ENCODE data around the gene TMEM178B.

The TMEM178B gene

DNA sequence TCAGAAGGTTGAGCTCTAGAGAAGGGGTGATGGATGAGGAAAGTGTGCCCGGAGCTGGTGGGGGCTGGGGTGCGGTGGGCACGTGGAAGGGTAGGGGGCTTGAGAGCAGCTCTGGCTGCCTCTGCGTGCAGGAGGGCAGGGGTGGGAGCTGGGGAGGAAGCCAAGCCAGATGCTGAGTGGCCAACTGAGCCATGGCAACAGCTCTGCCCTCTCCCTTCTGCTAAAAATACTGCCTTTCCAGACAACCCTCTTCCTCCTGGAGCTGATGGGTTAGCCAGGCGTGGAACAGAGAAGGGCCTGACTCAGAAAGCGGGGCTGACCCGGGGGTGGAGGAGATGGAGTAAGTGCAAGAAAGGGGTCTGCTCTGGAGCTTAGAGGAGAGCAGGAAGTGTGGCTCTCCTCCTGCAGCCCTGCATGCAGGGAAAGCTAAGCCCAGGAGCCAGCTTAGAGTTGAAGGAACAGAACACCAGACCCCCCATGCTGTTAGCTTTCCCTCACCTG, 362.8 kb downstream of the TMEM178B start:
- no peak for DNase-seq

- DNase-seq, result no peak
Observed at GRCh38 chr7:141439164-141439563, 365.3 kb downstream of the TMEM178B start.

GRCh38 chr7:141439776-141440175, 365.9 kb downstream of the TMEM178B start:
- DNase-seq, result no peak

DNA sequence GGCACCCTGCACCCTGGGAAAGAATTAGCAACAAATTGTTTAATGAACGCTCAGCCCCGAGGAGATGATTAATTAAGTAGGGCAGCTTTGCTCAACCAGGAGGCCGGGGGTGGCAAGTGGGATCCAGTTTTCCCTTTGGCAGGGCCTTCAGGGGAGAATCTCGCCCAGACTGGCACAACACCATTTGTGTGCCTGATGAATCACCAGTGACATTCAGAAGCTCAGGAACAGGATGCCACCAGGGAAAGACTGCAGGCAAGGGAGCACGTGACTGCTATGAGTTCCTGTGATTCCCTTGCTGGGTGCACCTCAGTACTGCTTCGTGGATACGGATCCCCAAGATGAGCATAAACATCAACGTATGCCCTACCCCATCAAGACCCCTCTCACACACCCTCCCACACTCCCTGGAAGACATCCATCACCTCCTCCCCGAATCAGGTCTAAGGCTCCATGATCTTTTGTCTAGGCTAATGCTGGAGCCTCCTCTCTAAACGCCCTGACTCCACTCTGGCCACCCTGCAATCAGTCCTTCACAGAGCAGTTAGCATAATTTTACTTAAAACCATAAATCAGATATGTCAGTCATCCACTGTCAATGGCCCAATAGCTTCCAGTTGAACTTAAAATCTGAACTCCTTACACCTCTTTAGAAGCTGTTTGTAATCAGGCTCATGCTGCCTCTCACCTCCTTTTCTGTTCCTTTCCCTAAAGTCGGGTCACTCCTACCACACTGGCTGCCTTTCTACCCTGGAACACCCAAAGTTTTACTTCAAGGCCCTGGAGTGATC, 368.2 kb downstream of the TMEM178B start:
- DNase-seq, result no peak

GRCh38 chr7:141442781-141443180, 368.9 kb downstream of the TMEM178B start:
- no peak for DNase-seq

DNA sequence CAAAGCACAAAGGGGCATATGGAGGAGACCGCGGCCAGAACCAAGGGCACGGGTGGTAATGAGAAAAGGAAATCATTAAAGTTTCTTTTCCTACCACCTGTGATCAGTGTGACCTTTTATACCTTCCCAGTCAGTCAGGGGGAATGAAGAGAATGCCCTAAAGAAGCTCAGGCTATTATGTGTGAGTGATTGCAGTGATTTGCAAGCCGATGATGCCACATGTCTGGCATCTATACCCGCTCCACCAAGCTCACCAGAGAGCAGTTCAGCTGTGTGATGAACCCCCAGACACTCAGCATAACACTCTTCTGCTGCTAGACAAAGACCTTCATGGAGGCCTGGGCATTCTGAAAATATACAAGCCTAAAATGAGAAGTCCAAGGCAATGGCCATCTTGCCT, 371.1 kb downstream of the TMEM178B start:
- DNase-seq, result no peak

DNA sequence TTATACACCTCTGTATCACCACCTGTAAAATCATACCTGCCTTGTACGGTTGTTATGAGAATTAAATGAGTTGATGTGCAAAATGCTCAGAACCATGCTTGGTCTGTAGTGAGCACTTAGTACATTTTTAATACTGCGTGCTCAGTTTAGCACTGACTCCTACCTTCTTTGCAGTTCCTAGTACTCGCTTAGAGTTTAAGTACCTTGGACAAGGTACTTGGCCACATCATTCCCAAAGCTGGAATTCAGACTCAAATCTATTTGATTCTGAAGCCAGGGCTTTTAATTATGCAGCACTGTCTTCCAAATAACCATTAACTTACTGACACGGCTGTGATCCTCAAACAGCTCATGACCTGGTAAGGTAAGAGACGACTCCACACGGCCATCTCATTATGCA, 377.4 kb downstream of the TMEM178B start:
- DNase-seq, result no peak

DNA sequence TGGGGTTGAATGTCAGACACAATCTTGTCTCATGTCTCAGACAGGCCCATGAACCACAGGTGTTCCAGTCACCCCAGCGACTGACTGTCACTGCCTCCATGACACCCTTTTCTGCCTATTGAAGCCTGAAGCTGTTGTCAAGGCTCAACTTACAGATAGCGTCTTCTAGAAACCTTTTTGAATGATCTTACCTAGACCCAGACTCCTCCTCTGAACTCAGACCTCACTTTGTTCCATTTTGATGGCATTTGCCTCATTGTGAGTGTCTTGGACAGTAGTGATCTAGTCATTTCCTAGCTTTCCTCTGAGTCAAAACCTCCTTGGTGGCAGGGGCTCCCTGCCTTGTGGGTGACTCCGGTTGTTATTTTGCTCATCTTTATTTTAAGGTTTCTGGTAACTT, 379.0 kb downstream of the TMEM178B start:
- no peak for DNase-seq

- DNase-seq, result no peak
Observed at GRCh38 chr7:141454338-141454737, 380.5 kb downstream of the TMEM178B start.

DNA sequence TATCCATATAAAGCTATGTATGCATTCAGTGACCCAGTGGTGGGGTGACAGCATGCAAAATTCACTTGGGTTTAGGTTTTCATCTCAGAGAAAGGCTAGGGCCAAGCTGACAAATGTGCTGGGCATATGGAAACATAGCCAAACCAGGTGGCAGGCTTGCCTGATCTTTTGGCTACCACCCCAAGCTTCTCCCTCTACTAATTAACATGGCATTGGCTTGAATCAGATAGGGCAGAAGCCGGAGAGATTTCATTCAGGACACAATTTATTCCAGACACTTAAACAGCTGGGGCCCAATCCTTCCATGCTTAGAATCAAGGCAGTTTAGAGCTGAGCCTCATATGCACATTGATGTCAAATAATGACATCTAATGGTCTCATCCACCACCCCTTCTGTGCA, 381.9 kb downstream of the TMEM178B start:
- no peak for DNase-seq

DNA sequence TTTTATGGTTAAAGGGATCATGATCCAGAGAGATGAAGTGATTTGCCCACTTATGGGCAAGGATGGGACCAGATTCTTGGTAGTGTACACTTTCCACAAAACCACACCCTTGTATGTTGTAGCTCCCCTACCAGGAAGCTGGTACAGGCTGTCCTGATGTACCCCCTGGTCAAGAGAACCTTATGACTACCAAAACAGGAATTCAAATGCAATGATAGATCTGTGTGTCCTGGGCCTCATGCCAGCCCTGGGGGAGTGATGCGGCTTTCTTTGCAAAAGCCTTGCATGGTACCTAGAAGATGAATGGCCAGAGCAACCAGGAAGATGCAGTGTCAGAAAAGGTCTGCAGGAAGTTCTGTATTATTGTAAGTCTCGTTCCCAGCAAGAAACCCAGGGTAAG, 382.4 kb downstream of the TMEM178B start:
- no peak for DNase-seq

- DNase-seq, result no peak
Observed at GRCh38 chr7:141456711-141457110, 382.8 kb downstream of the TMEM178B start.

- no peak for DNase-seq
Observed at GRCh38 chr7:141460781-141461715, 387.2 kb downstream of the TMEM178B start.

GRCh38 chr7:141461924-141462323, 388.1 kb downstream of the TMEM178B start:
- DNase-seq, result no peak

- DNase-seq, result no peak
Observed at GRCh38 chr7:141462958-141463357, 389.1 kb downstream of the TMEM178B start.

- DNase-seq, result no peak
Observed at GRCh38 chr7:141463986-141464385, 390.1 kb downstream of the TMEM178B start.

DNA sequence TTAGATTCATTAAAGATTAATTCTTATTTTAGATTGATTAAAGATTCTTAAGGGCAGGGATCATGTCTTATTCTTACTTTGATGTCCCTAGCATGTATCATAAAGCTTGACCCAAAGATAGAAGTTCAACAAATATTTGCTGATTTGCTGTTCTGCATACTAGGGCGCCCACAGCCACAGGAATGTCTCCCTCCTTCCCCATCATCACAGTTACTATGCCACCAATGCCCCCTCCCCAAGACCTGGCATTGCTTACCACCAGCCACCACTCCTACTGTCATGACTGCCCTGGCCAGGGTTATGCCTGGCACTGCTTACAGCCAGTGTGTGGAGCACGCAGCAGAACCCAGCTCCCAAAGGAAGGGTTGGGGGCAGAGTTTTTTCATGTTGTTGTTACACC, 390.7 kb downstream of the TMEM178B start:
- no peak for DNase-seq

- DNase-seq, result no peak
Observed at GRCh38 chr7:141466151-141466904, 392.5 kb downstream of the TMEM178B start.

DNA sequence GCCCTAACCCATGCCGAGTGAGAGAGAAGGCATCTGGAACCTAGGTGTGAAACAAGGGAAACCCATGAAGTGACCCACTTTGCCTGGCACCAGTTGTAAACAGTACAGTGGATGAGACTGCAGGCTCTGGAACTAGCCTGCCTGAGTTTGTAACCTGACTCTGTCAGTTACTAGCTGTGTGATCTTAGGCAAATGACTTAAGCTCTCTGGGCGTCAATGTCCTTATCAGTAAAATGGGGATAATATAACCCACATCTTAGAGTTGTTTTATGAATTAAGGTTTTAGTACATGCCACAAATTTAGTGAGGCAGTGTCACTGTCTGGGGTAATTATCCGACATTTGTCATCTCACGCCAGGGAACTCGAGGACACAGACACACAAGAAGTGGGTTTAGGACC, 394.5 kb downstream of the TMEM178B start:
- DNase-seq, result no peak

DNA sequence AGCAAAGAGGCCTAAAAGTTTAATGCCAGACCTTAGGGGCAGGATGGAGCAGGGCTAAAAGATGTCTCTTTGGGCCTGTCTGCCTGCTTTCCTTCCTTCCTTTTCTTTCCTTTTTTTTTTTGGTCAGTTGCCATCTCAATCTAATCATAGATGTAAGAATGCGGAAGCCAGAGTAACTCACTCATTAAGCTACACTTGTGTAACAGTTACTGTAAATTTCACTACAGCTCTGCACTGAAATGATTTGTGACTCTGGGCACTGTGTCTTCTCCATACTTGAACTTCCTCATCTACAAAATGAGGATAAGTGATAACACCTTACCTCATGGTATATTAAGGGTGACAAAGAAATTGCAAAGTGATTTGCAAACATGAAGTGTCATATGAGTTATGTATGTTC, 401.8 kb downstream of the TMEM178B start:
- no peak for DNase-seq

GRCh38 chr7:141477865-141478264, 404.0 kb downstream of the TMEM178B start:
- DNase-seq, result no peak

- no peak for DNase-seq
Observed at GRCh38 chr7:141478845-141479244, 405.0 kb downstream of the TMEM178B start.

DNA sequence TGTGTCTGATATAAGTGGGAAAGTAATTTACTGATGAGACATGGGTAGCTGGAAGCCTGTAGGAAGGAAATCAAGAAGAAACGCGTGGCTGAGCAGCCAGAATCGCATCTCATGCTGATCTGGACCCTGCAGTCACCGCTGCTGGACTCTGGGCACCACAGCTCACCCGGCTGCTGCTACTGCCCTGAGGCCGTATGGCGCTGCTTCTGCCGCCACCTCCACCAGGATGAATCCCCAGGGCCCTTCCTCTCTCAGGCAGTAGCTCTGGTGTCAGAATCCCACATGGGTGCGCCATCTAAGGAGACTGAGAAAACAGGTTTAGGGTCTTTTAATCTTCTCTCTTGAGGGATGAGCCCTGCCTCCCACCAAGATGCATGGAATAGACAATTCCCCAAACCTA, 407.1 kb downstream of the TMEM178B start:
- DNase-seq, result no peak

Measured in CD4-positive, alpha-beta T cell treated with Interleukin-21 for 1 hour (primary cell).